ACC112 (cell line): ENCODE results near the gene MCAM.

Experiments used
- H2AFZ ChIP-seq: fragments of 200-600 bp; sonication (generic); one replicate; pipeline ENCODE4 v1.6.0; 2017; ENCODE audit warnings: antibody characterized with exemption, low read length; ENCODE audit not compliant: unreplicated experiment
- H3K27ac ChIP-seq: fragments of 200-600 bp; sonication (generic); 2 replicates; pipeline ENCODE4 v1.5.1; 2014; ENCODE audit warnings: low read depth, mild to moderate bottlenecking, antibody characterized with exemption, low read length, moderate library complexity
- H3K27me3 ChIP-seq: fragments of 200-600 bp; sonication (generic); 2 replicates; pipeline ENCODE4 v1.6.1; 2014; ENCODE audit warnings: mild to moderate bottlenecking, antibody characterized with exemption, low read length, moderate library complexity, mixed read lengths; ENCODE audit not compliant: insufficient read depth
- H3K36me3 ChIP-seq: fragments of 200-600 bp; sonication (generic); 2 replicates; pipeline ENCODE4 v1.6.1; 2016; ENCODE audit warnings: mild to moderate bottlenecking, antibody characterized with exemption, low read length, moderate library complexity, mixed read lengths; ENCODE audit not compliant: insufficient read depth
- H3K4me1 ChIP-seq: fragments of 200-600 bp; sonication (generic); one replicate; pipeline ENCODE4 v1.6.1; 2016; ENCODE audit warnings: low read length, mixed read lengths; ENCODE audit not compliant: insufficient read depth, unreplicated experiment, control insufficient read depth
- H3K4me3 ChIP-seq: fragments of 200-600 bp; sonication (generic); 2 replicates; pipeline ENCODE4 v1.5.1; 2014; ENCODE audit warnings: mild to moderate bottlenecking, low read depth, low read length
- H3K79me2 ChIP-seq: fragments of 200-600 bp; sonication (generic); one replicate; pipeline ENCODE4 v1.6.0; 2016; ENCODE audit warnings: low read length; ENCODE audit not compliant: control insufficient read depth, unreplicated experiment, insufficient read depth

The MCAM gene

DNA sequence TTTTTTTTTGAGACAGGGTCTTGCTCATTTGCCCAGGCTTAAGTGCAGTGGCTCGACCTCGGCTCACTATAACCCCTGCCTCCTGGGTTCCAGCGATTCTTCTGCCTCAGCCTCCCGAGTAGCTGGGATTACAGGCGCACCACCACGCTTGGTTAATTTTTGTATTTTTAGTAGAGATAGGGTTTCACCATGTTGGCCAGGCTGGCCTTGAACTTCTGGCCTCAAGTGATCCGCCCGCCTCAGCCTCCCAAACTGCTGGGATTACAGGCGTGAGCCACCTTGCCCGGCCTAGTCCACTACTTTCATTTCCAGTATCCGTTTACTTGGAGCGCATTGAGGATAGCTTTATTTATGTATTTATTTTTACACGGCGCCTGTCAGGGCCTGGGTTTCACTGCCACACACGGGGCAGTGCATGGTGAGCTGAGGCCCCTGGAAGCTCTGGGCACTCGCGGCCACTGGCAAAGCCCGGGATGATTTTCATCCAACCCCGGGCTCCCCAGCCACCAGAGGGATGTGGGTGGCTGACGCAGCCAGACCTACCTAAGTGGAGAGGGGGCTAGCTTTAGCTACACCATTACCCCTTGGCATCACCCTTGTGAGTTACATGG, 6.1 kb upstream of the MCAM start:
- Histone ChIP-seq H3K27me3 (no peaks in the 10 kb centered on the region), H3K79me2 (no peaks in the 10 kb centered on the region), H3K4me3 (no peak overlapping the region), H3K4me1 (peaks cover 23% of the 10 kb centered on the region), H3K27ac (no peak overlapping the region), H3K36me3 (no peaks in the 10 kb centered on the region), H2AFZ (no peak overlapping the region)

DNA sequence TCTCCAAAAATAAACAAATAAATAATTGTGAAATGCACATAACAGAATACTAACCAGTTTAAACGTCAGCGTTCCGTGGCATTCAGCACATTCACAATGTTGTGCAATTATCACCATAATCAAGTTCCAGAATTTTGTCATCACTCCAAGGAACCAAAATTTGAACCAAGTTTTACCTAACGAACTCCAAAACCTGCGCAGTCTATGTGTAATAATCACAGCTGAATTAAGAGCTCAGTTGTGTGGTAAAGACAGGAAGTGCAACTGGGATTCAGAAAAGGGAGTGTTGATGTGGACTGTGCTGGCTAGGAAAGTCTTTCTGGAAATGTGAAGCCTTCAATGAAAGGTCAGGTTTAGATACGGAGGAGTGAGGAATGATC, 5.4 kb upstream of the MCAM start:
- H2AFZ ChIP-seq: no peak overlapping the region
- H3K4me3 ChIP-seq: no peak overlapping the region
- no peak overlapping the region for H3K27ac ChIP-seq
- H3K27me3 ChIP-seq: no peaks in the 10 kb centered on the region
- no peaks in the 10 kb centered on the region for H3K79me2 ChIP-seq
- H3K36me3 ChIP-seq: no peaks in the 10 kb centered on the region
- peaks cover 24% of the 10 kb centered on the region for H3K4me1 ChIP-seq

DNA sequence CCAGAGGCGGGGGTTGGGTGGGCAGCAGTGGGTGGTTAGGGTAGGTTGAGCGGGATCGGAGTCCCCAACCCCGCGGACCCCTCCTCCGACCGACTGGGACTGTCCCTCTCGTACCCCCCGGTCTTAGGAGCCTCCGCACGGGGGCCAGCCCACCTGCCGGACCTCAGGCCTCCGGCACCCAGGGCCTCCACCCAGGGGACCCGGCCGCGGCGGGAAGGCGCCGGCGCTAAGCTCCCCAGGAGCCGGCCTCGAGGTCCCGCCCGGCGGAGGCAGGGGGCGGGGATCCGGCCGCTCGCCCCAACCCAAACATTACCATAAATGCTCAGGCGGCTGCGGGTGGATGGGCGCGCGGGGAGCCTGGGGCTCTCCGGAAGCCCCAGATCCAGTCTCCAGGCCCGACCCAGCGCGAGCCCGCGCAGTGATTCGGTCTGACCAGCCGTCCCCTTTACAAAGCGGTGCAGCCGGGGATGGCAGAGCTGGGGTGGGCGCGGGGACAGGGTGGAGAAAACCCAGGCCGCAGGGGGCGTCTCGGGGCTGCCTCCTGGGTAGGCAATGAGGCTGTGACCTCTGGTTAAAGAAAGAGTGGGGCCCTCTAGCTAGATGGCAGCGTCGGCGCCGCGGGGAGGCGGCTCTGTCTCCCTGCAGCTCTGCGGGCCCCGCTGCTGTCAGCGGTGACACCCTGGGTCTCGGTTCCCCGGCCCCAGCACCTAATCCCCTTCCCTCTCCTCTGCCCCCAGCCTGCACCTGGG, 4.0 kb upstream of the MCAM start:
- peak overlapping the region; percentile 95 for H2AFZ ChIP-seq
- H3K36me3 ChIP-seq: no peaks in the 10 kb centered on the region
- H3K79me2 ChIP-seq: no peaks in the 10 kb centered on the region
- H3K27ac ChIP-seq: no peak overlapping the region
- H3K4me3 ChIP-seq: peak overlapping the region; percentile 78
- peaks cover 7% of the 10 kb centered on the region; the same call in 1 of the 2 replicates for H3K27me3 ChIP-seq
- H3K4me1 ChIP-seq: peaks cover 28% of the 10 kb centered on the region

DNA sequence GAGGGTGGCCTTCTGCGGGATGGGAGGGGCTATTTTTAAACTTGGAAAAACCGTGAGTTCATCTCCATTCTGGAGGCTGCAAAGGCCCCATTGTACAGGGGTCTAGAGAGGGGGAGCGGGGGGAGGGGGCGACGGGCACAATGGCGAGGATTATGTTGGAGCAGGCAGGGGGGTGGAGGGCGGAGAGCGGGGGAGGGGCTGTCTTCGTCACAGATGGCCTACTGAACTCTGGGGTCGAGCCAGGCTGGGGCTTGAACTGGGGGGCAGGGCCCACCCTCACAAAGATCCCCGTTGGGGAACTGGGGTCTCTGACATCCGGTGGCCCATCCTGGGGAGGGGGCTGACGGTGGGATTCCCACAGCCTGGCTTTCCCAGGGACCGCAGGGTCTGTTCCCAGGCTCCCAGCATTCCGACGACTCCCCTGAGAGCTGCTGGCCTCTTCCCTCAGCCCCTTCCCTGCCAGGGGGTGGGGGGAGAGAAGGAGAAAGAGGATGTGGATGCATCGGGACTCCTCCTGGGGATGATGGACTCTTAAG, 3.4 kb upstream of the MCAM start:
- Histone ChIP-seq H3K4me1 (peaks cover 34% of the 10 kb centered on the region), H3K27me3 (peaks cover 7% of the 10 kb centered on the region; the same call in 1 of the 2 replicates), H2AFZ (peak overlapping the region; percentile 95), H3K79me2 (no peaks in the 10 kb centered on the region), H3K27ac (no peak overlapping the region), H3K36me3 (no peaks in the 10 kb centered on the region), H3K4me3 (peak overlapping the region; percentile 78)

DNA sequence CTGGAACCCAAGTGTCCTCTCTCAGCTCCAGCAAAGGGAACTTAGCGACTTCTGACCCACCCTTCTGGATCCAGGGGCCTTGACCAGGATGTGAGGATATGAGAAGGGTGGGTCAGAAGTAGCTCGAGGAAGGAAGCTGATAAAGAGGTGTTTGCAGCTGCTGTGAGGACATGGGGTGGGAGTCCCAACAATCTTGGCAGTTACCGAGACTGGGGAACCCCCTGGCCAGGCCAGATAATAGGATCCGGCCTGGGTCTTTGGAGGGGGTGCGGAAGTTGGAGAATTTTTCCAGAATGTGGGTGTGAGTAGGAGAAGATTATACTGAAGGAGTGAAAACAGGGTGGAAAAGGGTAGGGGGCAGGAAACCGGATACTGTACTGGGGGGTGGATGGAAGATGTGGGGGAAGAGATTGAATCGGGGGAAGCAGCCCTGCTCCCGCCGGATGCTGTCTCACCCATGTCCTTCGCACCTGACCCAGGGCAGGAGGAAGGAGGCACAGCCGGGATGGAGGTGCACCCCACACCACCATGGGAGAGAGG, 2.8 kb upstream of the MCAM start:
- Histone ChIP-seq H3K4me1 (peaks cover 36% of the 10 kb centered on the region), H3K27me3 (peaks cover 7% of the 10 kb centered on the region; the same call in 1 of the 2 replicates), H3K36me3 (no peaks in the 10 kb centered on the region), H3K79me2 (no peaks in the 10 kb centered on the region), H2AFZ (no peak overlapping the region), H3K4me3 (no peak overlapping the region), H3K27ac (no peak overlapping the region)

DNA sequence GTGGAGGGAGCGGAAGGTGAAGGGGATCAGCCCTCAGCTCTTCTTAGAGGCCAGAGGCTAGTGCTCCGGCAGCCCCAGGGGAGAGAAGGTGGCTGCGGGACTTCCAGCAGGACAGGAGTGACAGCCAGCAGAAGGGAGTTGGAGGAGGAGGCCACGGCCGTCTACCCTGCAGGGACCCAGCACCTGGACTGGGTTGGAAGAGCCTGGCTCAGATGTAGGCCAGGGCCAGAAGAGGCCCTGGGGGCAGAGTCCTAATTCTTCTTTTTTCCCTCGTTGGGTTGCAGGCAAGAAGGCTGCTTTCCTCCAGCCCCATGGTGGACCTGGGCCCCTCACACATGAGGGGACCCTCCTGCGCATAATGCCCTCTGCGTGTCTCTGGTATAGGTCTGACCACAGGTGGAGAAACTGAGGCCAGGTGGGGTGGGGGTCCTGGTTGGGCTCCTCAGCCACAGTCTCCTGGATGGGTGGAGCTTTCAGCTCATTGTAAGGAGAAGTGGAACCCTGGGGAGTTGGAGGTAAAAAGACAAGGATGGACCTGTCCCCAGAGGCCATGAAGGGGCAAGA, 2.3 kb upstream of the MCAM start:
- peak overlapping the region; percentile 10; the same call in 1 of the 2 replicates for H3K27ac ChIP-seq
- H3K4me3 ChIP-seq: no peak overlapping the region

DNA sequence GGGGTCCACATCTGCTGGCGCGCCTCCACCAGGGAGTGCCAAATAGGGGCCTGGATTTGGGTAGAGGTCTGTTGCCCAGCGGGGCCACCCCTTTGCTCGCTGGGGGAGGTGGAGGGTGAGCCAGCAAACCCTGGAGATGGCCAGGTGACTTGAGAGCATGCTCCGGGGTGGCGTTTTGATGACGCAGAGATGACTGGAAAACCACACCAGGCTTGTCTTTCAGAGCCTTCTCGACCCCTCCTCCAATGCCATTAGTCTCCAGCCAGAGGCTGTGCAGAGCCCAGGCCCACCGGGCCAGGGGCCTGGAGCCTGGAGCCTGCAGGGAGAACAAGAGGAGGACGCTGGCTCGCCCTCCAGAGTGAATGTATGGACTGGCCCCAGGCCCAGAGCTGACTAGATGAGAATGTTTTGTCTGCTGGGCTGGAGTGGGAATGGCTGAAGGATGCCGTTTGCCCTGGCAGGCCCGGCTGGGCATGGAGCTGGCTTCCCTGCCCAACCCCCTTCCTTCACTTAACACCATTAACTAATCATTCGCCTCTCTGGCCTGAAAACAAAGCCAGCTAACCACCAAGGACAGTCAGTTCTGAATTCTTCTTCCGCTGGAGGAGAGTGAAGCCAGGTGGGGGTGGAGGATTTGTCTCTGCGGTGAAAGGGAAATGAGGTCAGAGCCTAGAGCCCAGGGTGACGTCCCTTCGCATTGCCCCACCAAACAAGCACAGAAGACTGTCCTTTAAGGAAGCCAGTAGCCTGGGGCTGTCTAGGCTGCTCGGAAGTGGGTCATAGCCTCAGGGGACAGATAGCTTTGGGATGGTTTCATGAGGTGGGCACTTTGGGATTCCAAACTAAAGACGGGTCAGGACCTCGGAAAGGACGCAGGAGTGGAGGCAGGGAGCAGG, 1.6 kb upstream of the MCAM start:
- no peak overlapping the region for H2AFZ ChIP-seq
- no peak overlapping the region for H3K4me3 ChIP-seq
- no peaks in the 10 kb centered on the region for H3K36me3 ChIP-seq
- H3K27me3 ChIP-seq: peaks cover 7% of the 10 kb centered on the region; the same call in 1 of the 2 replicates
- H3K4me1 ChIP-seq: peaks cover 36% of the 10 kb centered on the region
- H3K79me2 ChIP-seq: no peaks in the 10 kb centered on the region
- peak overlapping the region; percentile 21; the same call in 1 of the 2 replicates for H3K27ac ChIP-seq

More for the DNA sequence above, 2.3 kb upstream of the MCAM start:
- Histone ChIP-seq H2AFZ (no peak overlapping the region), H3K36me3 (no peaks in the 10 kb centered on the region), H3K4me1 (peaks cover 36% of the 10 kb centered on the region), H3K27me3 (peaks cover 7% of the 10 kb centered on the region; the same call in 1 of the 2 replicates), H3K79me2 (no peaks in the 10 kb centered on the region)

DNA sequence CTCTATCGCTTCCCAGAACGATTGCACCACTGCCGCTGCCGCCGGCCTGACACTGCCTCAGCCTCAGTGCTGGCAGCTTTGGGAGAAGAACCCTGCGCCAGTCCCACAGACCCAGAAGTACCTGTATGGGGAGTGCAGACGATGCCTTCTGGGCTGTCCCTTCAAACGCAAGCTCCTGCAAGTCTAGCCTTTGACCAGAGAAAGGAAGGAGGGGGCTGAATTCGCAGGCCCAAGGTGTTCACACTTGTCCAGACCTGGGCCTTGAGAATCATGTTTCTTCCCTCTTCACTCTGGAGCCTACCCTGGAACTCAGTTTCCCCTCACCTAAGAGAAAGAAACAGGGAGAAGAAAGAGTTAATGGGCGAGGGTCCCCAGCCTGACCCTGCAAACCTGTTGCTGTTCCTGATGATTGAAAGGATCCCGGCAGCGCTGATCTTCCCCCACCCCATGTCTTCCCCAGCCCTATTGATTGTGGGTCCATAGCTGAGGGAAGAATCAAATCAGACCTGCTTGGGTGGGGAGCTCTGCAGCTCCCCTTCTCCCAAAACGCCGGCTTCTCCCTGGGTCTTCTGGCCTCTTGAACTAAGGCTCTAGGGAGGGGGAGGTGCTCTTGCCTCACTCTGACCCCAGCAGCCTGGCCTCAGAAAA, 786 bp upstream of the MCAM start:
- no peaks in the 10 kb centered on the region for H3K79me2 ChIP-seq
- H2AFZ ChIP-seq: no peak overlapping the region
- no peaks in the 10 kb centered on the region for H3K36me3 ChIP-seq
- H3K4me1 ChIP-seq: peaks cover 36% of the 10 kb centered on the region
- H3K27ac ChIP-seq: no peak overlapping the region
- H3K27me3 ChIP-seq: peaks cover 7% of the 10 kb centered on the region; the same call in 1 of the 2 replicates
- peak overlapping the region; percentile 36; the same call in 1 of the 2 replicates for H3K4me3 ChIP-seq

DNA sequence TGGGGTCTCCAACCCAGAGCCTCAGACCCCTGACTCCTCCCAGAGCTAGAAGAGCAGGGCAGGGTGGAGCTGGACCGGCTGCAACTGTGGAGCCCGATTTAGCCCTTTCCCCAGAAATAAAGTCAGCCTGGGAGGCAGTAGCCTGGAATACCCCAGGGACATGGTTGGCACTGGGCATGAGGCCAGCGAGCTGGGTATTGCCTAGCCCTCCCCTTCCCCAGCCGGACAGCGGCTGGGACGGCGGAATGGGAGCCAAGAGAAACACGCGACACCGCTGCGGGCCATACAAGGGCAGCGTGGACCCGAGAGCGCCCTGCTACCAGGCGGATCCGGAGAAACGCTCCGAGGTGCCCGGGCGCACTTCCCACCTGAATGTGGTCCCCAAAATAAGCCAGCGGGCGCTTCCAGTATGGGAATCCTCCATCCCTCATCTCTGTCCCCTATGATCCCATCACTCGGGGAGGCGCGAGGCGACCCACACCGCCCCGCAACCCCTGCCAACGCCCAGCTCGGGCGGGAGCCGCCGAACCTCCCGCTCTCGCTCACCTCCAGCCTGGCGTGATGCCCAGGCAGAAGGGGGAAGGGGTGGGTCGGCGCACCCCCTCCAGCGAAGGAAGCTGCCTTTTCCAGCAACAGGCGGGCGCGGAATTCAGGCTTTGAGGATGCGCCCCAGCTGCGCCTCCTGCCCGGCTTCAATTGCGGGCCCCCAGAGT, 758 bp downstream of the MCAM start:
- H3K4me3 ChIP-seq: peak overlapping the region; percentile 77
- peak overlapping the region; percentile 18 for H2AFZ ChIP-seq
- H3K27ac ChIP-seq: no peak overlapping the region
- H3K4me1 ChIP-seq: peaks cover 32% of the 10 kb centered on the region
- no peaks in the 10 kb centered on the region for H3K79me2 ChIP-seq
- no peaks in the 10 kb centered on the region for H3K36me3 ChIP-seq
- peaks cover 7% of the 10 kb centered on the region; the same call in 1 of the 2 replicates for H3K27me3 ChIP-seq
